Renal pelvis (tissue), 12 donors: ENCODE measurements around the gene LAMTOR2. TPM values are rescaled to one million over a fixed set of nuclear protein-coding genes. Genes with fewer than 3 reads are reported as not detected.
A peak's percentile ranks its signal among the peaks of the same experiment; 100 is the strongest.
"Not testable (repeated sequence)": the region's sequence is repeated elsewhere in the genome, so short reads cannot be mapped to it uniquely, and the experiment has no call there.

ENCODE experiments used
- DNase-seq: peaks from one replicate; pipeline ENCODE4 v3.0.0-alpha.2; 2013
- long read RNA-seq, 16 experiments: transcript quantifications; one replicate each; lab custom pipeline, GENCODE V29; 2026
- polyA plus RNA-seq, 3 donors: library from polyadenylated mRNA; unstranded; fragments of 120-200 nt; gene quantifications; one replicate each; pipeline ENCODE4 v1.2.1, GENCODE V29; 2013; ENCODE audit not compliant: insufficient read length in 3 of 3

LAMTOR2 gene
- polyA plus RNA-seq: 10 to 100 TPM; 55.9 to 67.2 (median 63.9) TPM
- long read RNA-seq, donor 1, transcript LAMTOR2-203 (4 exons, 655 nt): major isoform, 73 of 104 reads
- long read RNA-seq, donor 1, partial matches to known transcripts: 26 of 104 reads
- long read RNA-seq, donor 1, other reads (novel, unspliced or antisense): 0 of 104 reads
- long read RNA-seq, donor 2, transcript LAMTOR2-203 (4 exons, 655 nt): major isoform, 87 of 128 reads
- long read RNA-seq, donor 2, transcript LAMTOR2-205 (3 exons, 623 nt): minor isoform, 7 of 128 reads
- long read RNA-seq, donor 2, partial matches to known transcripts: 31 of 128 reads
- long read RNA-seq, donor 2, other reads (novel, unspliced or antisense): 0 of 128 reads
- long read RNA-seq, donor 3, transcript LAMTOR2-205 (3 exons, 623 nt): minor isoform, 12 of 87 reads
- long read RNA-seq, donor 3, transcript LAMTOR2-203 (4 exons, 655 nt): major isoform, 66 of 87 reads
- long read RNA-seq, donor 3, partial matches to known transcripts: 5 of 87 reads
- long read RNA-seq, donor 3, other reads (novel, unspliced or antisense): 0 of 87 reads
- long read RNA-seq, donor 4, transcript LAMTOR2-203 (4 exons, 655 nt): major isoform, 84 of 127 reads
- long read RNA-seq, donor 4, partial matches to known transcripts: 40 of 127 reads
- long read RNA-seq, donor 4, other reads (novel, unspliced or antisense): 0 of 127 reads
- long read RNA-seq, donor 5, transcript LAMTOR2-203 (4 exons, 655 nt): major isoform, 26 of 43 reads
- long read RNA-seq, donor 5, transcript LAMTOR2-205 (3 exons, 623 nt): minor isoform, 7 of 43 reads
- long read RNA-seq, donor 5, partial matches to known transcripts: 9 of 43 reads
- long read RNA-seq, donor 5, other reads (novel, unspliced or antisense): 0 of 43 reads
- long read RNA-seq, donor 6, transcript LAMTOR2-205 (3 exons, 623 nt): minor isoform, 5 of 98 reads
- long read RNA-seq, donor 6, transcript LAMTOR2-203 (4 exons, 655 nt): major isoform, 70 of 98 reads
- long read RNA-seq, donor 6, partial matches to known transcripts: 20 of 98 reads
- long read RNA-seq, donor 6, other reads (novel, unspliced or antisense): 0 of 98 reads
- long read RNA-seq, donor 7, transcript LAMTOR2-203 (4 exons, 655 nt): major isoform, 79 of 92 reads
- long read RNA-seq, donor 7, partial matches to known transcripts: 8 of 92 reads
- long read RNA-seq, donor 7, other reads (novel, unspliced or antisense): 0 of 92 reads
- long read RNA-seq, donor 8, transcript LAMTOR2-203 (4 exons, 655 nt): major isoform, 29 of 31 reads
- long read RNA-seq, donor 8, partial matches to known transcripts: 0 of 31 reads
- long read RNA-seq, donor 8, other reads (novel, unspliced or antisense): 0 of 31 reads
- long read RNA-seq, donor 9, transcript LAMTOR2-203 (4 exons, 655 nt): major isoform, 97 of 145 reads
- long read RNA-seq, donor 9, transcript LAMTOR2-205 (3 exons, 623 nt): minor isoform, 10 of 145 reads
- long read RNA-seq, donor 9, partial matches to known transcripts: 37 of 145 reads
- long read RNA-seq, donor 9, other reads (novel, unspliced or antisense): 0 of 145 reads
- long read RNA-seq, donor 10, transcript LAMTOR2-203 (4 exons, 655 nt): major isoform, 62 of 106 reads
- long read RNA-seq, donor 10, transcript LAMTOR2-205 (3 exons, 623 nt): minor isoform, 7 of 106 reads
- long read RNA-seq, donor 10, partial matches to known transcripts: 33 of 106 reads
- long read RNA-seq, donor 10, other reads (novel, unspliced or antisense): 0 of 106 reads
- long read RNA-seq, donor 11, transcript LAMTOR2-203 (4 exons, 655 nt): major isoform, 51 of 61 reads
- long read RNA-seq, donor 11, partial matches to known transcripts: 5 of 61 reads
- long read RNA-seq, donor 11, other reads (novel, unspliced or antisense): 0 of 61 reads
- long read RNA-seq, donor 12, transcript LAMTOR2-203 (4 exons, 655 nt): major isoform, 102 of 113 reads
- long read RNA-seq, donor 12, transcript LAMTOR2-205 (3 exons, 623 nt): minor isoform, 7 of 113 reads
- long read RNA-seq, donor 12, partial matches to known transcripts: 0 of 113 reads
- long read RNA-seq, donor 12, other reads (novel, unspliced or antisense): 0 of 113 reads
- long read RNA-seq, donor 13, transcript LAMTOR2-203 (4 exons, 655 nt): major isoform, 36 of 49 reads
- long read RNA-seq, donor 13, partial matches to known transcripts: 5 of 49 reads
- long read RNA-seq, donor 13, other reads (novel, unspliced or antisense): 0 of 49 reads
- long read RNA-seq, donor 14: 0 reads
- long read RNA-seq, donor 15, transcript LAMTOR2-203 (4 exons, 655 nt): major isoform, 100 of 107 reads
- long read RNA-seq, donor 15, partial matches to known transcripts: 0 of 107 reads
- long read RNA-seq, donor 15, other reads (novel, unspliced or antisense): 0 of 107 reads
- long read RNA-seq, donor 16, transcript LAMTOR2-205 (3 exons, 623 nt): minor isoform, 15 of 118 reads
- long read RNA-seq, donor 16, transcript LAMTOR2-203 (4 exons, 655 nt): major isoform, 84 of 118 reads
- long read RNA-seq, donor 16, partial matches to known transcripts: 14 of 118 reads
- long read RNA-seq, donor 16, other reads (novel, unspliced or antisense): 0 of 118 reads

GRCh38 chr1:156054500-156055280, at the start of gene LAMTOR2:
Gene LAMTOR2, plus strand, starts transcription at chr1:156054782. Its CDS starts 108 bp downstream, at chr1:156054890.
- peak; percentile 99 for DNase-seq

GRCh38 chr1:156004843-156005584, 49.6 kb upstream of the LAMTOR2 start:
- DNase-seq: no peak

- no peak for DNase-seq
These were observed 47.8 kb upstream of the LAMTOR2 start for GRCh38 chr1:156006666-156007376.

- no peak for DNase-seq
These were observed 45.2 kb upstream of the LAMTOR2 start for GRCh38 chr1:156009404-156009803.

- DNase-seq: no peak
These were observed 42.3 kb upstream of the LAMTOR2 start for GRCh38 chr1:156012051-156012817.

GRCh38 chr1:156014829-156015228, 39.8 kb upstream of the LAMTOR2 start:
- no peak for DNase-seq

GRCh38 chr1:156019946-156020292, 34.7 kb upstream of the LAMTOR2 start:
- no peak for DNase-seq

- peak; percentile 93 for DNase-seq
These were observed 34.1 kb upstream of the LAMTOR2 start, which contains the start of gene SSR2 for GRCh38 chr1:156020293-156021092. Gene SSR2, minus strand, starts transcription at chr1:156020951. Its CDS starts 784 bp downstream, at chr1:156020167.

GRCh38 chr1:156021093-156021428, 33.5 kb upstream of the LAMTOR2 start:
- no peak for DNase-seq

- no peak for DNase-seq
These were observed 32.6 kb upstream of the LAMTOR2 start for GRCh38 chr1:156021954-156022353.

GRCh38 chr1:156024801-156025200, 29.8 kb upstream of the LAMTOR2 start:
- DNase-seq: no peak

- DNase-seq: no peak
These were observed 28.7 kb upstream of the LAMTOR2 start for GRCh38 chr1:156025876-156026275.

GRCh38 chr1:156026588-156026987, 28.0 kb upstream of the LAMTOR2 start:
- no peak for DNase-seq

GRCh38 chr1:156033011-156033410, 21.6 kb upstream of the LAMTOR2 start:
- no peak for DNase-seq

GRCh38 chr1:156034991-156035390, 19.6 kb upstream of the LAMTOR2 start:
- not testable (repeated sequence) for DNase-seq
